Stimulated activated naive CD8-positive, alpha-beta T cell treated with anti-CD3 and anti-CD28 coated beads, Interleukin-15, Interleukin-2, amounts not matched to agents 100 U/mL and 50 U/mL, for 24 hours (primary cell): Measurements from ENCODE around the gene NOS3.

ENCODE experiments used
- ATAC-seq: fragments of 150-1000 bp; cut with Tn5 transposase; one replicate; pipeline ENCODE4 v1.10.0; 2021
- DNase-seq: peaks from one replicate; pipeline ENCODE4 v3.0.0; 2021

NOS3 gene

DNA sequence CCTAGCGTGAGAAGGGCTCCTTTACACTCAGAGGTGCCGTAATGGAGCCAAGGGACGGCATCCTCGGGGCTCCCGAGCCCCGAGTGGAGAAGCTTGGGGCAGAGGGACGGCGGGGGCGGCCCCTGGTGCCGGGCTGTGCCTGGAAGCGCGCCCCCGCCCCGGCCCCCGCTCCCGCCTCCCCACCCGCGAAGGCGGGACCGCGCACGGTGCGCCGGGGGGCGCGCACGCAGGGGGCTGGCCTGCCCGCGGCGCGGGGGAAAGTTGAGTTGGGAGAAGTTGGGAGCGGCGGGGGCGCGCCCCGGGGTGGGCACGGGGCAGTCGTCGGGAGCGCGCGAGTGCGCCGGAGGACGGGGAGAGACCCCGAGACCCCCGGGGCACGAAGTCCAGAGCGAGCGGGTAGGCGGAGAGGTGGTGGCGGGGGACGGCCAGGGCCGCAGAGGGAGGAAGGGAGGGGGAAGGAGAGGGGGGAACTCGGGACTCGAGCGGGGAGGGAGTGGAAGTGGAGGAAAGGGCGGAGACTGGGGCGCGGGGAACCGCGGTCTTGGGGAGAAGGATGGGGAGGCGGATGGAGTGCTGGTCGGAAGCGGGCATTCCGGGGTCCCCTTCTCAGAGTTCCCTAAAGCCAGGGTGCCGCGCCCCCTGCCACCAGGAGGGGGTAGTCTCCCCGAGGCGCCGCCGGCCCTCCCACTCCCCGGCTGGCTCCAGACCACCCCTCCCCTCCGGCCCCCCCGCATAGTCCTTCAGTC lies 68.7 kb downstream of the NOS3 start, which contains the start of gene SLC4A2:
TSS of gene SLC4A2 (plus strand) at position 223 of the 746 bp plus-strand sequence. CDS start 2,399 bp downstream, outside the sequence.
- peak; percentile 14 for ATAC-seq

DNA sequence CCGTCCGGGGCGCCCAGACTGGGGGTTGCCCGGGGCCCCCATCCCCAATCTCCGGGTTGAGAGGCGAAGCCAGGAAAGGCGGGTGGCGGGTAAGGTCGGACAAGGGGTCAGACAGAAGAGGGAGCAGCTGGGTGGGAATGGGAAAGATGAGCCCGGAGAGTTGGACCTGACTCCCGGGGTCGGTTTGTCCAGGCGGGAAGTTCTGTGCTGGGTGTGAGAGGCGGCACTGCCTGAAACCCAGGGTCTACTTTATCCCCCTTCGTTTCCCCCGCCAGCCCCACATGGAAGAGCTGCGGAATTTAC lies 69.2 kb downstream of the NOS3 start:
- DNase-seq, result no peak
- no peak for ATAC-seq

More for the DNA sequence above, 68.7 kb downstream of the NOS3 start, which contains the start of gene SLC4A2:
- peak; percentile 86 for DNase-seq

DNA sequence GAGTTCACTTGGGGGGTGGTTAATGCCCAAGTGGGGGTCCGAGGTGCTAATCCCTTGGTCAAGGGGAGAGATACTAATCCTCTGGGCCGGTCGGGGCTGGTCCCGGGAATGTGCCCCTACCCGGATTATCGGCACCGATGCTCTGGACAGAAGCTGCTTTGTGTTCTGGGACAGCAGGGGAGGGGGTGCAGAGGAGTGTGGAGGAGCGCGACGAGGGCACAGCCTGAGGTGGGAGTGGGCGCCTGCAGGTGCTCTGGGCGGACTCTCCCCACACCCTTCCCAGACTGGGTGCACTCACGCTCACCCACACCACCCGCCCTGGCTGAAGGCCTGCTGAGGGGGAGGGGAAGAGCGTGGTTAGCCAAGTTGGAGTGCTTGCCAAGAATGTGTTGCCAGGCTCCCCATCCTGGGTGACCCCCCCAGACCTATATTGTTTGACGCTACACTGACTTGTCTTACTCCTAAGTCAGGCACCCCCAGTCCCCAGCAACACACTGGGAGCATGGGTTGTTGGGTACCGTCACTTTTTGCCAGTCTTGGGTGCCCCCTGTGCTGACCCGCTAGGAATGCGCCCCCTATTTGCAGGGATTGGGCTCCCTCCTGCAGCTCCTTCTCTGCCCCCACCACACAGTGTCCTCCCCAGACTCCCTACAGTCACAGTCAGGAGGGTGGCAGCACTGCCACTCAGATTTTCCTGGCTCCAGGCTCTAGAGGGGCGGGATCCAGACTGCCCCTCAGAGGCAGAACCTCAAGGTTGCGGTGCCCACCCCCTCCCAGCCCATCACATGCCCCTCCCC lies 69.8 kb downstream of the NOS3 start:
- no peak for ATAC-seq
- peak; percentile 39 for DNase-seq

DNA sequence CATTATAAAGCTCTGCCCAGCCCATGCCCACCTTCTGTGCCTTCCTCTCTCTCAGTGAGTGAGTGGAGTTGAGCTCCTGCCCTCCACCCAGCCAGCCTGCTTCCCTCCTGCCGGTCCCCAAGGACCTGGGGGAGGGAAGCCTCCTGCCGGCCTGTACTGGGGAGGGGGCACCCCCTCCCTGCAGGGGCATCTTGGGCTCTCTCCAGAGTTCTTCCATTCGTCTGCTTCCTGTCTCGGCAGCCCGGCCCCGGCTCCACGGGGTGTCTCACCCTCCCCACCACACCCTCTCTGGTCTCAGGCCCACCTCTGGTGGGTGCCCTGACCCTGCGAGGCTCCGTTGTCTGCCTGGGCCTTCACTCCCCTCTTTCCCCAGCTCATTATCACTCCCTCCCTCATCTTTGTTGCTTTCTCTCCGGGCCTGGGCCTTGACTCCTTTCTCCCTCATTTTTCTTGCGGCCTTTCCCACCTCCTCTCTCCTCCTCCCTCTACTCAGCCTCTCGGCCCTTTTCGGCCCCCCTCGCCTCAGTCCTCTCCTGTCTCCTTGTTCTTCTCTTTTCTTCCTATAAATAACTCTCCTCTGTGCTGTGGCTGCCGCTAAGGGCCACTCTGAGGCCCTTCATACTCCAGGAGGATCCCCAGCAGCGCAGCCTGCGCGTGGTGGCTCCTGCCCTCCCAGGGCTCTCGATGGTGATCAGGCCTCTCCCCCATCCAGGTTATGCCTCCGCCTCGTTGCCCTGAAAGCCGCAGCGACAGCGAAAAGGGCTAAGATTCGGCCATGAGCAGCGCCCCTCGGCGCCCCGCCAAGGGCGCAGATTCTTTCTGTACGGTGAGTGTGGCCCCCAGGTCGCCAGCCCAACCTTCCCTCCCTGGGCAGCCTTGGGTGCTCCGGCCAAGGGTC lies 70.6 kb downstream of the NOS3 start:
- ATAC-seq (no peak), DNase-seq (no peak)

DNA sequence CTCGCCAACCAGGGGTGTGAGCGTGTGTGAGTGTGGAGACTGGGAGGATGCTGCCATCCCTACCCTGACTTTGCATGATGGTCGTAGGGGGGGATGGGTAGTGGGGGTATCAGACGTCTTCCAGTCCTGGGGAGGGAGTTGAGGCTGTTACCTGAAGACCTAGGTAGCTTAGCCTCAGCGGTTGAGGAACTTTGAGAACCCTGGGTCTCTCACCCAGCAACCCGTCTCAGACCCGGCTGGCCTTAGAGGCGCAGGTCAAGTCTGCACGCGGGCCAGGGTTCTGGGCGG lies 71.2 kb downstream of the NOS3 start:
- no peak for DNase-seq
- no peak for ATAC-seq

DNA sequence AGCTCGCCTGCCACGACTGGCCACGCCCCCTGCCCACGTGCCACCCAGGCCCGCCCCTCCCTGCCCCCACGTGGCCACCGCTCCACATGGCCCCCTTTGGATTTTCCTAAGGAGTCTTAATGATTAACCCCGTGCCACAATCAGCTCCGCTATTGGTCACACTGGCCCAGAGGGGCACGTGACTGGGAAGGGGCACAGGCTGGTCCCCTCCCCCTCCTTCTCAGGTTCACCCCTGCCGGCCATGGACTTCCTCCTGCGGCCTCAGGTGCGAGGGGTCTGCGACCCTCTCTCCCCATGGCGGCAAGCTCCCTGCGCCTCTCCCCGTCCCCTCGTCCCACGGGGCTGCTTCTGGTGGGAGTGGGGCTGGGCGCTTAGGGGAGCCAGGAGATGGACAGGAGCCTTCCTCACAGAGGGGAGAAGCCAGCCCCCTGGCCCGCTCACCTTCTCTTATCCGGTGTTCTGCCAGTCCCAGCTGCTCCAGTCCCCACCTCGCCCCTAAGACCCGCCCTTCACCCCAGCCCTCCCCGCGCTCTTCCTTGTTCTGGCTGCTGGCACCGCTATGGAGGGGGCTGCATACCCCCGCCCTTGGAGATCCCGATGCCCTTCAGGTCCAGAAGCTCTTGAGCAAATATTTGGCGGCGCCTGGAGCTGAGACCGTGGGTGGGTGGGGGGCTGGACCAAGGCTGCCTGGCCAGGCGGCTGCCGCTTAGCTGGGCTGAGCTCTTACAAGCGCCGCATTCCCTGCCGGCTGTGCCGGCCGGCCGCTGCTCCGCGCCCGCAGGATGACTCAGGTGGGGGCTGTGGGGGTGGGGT lies 71.8 kb downstream of the NOS3 start:
- no peak for ATAC-seq
- DNase-seq, result no peak

DNA sequence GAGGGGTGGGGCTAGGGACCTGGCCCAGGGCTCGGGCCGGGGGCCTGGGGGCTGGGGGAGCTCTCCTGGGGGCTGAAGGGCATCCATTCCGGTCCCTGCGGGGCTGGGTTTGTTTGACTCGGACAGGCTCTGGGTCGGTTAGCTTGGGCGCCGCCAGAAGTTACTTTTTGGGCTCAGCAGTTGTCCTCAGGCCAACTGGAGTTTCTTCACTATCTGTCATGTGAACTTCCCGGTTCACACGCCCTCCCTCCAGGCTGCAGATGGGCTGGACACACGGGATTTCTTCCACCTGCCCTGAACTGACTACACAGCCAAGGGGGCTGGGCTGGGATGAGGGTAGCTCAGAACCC lies 72.4 kb downstream of the NOS3 start:
- ATAC-seq (no peak), DNase-seq (no peak)
